Fibroblast of the aortic adventitia (primary cell): ENCODE results near the gene SLAIN1. TPM values are rescaled to one million over a fixed set of nuclear protein-coding genes. Genes with fewer than 3 reads are reported as not detected.

ENCODE experiments used
- DNase-seq: peaks from one replicate; pipeline ENCODE4 v3.0.0-alpha.2; 2010; ENCODE audit warnings: low read depth
- H3K4me3 ChIP-seq: 2 replicates; pipeline ENCODE4 v1.5.1; 2011; ENCODE audit warnings: low read depth, mild to moderate bottlenecking, control low read depth, low read length, moderate library complexity
- total RNA-seq: library from RNA; depleted of rRNA; stranded (reverse); fragments of >200 nt; gene quantifications from 2 replicates; pipeline ENCODE4 v1.2.3, GENCODE V29; 2012; ENCODE audit warnings: low replicate concordance
- TF ChIP-seq, protein P1 (sequence below): IDR thresholded peaks from 2 replicates; pipeline ENCODE4 v1.5.1; 2011; ENCODE audit warnings: mild to moderate bottlenecking, low read length, control low read depth, inconsistent platforms; ENCODE audit not compliant: insufficient read depth

SLAIN1 gene
- total RNA-seq, 1 donor, result 0.72 TPM

DNA sequence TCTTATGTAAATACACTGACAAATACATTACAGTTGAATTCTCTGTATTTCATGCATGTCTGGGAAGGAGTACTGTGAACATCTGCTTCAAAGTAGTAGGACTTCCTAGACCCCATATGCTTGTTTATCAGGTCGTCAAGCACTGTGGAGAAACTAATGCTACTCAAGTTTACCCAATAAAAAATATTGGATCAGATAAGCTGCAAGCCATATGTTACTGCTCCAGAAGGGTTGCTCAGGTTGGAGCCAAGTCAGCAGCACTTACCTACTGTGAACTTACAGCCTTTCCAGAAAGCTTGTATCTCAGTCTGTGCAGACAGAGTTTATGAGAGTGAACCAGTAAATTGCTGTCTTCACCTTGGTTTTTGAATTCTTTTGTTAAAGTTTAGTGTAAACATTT, 36.2 kb downstream of the SLAIN1 start:
- H3K4me3 ChIP-seq, result no peak overlapping the region
- no peak for DNase-seq

DNA sequence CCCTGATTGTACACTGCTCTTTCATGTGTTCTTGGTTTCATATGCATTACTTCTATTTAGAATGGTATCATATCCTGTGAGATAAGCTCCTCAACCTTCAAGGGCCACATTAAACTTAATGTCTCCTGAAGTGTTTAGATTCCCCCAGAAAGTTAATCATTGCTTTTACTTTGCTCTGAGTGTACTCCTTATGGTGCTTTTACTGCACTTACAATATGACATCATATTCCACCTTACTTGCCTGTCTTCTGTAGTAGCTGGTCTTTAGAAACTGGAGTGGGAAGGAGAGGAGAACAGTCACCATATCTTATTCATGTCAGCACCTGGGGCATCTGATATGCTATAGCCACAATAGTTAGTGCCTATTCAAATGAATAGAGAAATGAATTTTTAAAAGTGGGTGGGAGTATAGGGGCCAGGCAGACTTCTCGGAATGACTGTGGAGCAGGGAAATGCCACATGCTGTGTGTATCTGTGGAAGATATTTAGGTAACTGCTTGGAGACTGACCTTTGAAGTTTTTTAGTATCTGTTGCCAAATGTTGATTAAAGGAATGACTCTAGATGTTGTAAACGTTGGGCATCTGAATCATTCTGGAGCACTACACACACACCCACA, 40.2 kb downstream of the SLAIN1 start:
- TF ChIP-seq, protein P1, sequence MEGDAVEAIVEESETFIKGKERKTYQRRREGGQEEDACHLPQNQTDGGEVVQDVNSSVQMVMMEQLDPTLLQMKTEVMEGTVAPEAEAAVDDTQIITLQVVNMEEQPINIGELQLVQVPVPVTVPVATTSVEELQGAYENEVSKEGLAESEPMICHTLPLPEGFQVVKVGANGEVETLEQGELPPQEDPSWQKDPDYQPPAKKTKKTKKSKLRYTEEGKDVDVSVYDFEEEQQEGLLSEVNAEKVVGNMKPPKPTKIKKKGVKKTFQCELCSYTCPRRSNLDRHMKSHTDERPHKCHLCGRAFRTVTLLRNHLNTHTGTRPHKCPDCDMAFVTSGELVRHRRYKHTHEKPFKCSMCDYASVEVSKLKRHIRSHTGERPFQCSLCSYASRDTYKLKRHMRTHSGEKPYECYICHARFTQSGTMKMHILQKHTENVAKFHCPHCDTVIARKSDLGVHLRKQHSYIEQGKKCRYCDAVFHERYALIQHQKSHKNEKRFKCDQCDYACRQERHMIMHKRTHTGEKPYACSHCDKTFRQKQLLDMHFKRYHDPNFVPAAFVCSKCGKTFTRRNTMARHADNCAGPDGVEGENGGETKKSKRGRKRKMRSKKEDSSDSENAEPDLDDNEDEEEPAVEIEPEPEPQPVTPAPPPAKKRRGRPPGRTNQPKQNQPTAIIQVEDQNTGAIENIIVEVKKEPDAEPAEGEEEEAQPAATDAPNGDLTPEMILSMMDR, result no peak
- H3K4me3 ChIP-seq, result no peak overlapping the region
- DNase-seq, result no peak

More for the DNA sequence above, 36.2 kb downstream of the SLAIN1 start:
- TF ChIP-seq, protein P1, result no peak

DNA sequence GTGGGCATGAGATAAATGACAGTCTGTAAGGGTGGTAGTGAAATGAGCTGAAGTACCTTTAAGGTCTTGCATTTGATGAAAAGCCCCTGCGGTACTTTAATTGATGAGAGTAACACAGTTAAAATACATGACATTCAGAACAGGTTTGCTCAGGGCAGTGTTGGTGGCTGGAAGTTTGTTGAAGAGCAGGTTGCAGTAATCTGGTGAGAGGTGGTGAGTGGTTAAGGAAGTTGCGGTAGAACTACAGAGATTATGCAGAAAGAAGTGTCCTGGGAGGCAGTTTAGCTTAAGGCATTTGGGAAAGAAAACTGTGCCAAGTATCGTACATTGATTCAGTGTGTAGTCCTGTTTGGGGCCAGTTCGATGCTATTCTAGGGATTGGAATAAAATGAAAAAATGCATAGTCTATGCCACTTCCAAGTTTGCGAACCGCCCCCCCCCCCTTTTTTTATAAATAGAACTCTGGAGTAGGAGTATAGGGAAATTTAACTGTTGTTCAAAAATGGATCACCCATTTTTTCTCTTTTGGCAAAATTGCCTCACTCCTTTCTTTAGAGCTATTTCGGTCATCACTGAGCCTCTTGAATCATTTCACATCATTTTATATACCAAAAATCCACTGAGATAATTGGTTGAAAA, 42.7 kb downstream of the SLAIN1 start:
- no peak overlapping the region for H3K4me3 ChIP-seq
- no peak for DNase-seq
- TF ChIP-seq, protein P1, result no peak

DNA sequence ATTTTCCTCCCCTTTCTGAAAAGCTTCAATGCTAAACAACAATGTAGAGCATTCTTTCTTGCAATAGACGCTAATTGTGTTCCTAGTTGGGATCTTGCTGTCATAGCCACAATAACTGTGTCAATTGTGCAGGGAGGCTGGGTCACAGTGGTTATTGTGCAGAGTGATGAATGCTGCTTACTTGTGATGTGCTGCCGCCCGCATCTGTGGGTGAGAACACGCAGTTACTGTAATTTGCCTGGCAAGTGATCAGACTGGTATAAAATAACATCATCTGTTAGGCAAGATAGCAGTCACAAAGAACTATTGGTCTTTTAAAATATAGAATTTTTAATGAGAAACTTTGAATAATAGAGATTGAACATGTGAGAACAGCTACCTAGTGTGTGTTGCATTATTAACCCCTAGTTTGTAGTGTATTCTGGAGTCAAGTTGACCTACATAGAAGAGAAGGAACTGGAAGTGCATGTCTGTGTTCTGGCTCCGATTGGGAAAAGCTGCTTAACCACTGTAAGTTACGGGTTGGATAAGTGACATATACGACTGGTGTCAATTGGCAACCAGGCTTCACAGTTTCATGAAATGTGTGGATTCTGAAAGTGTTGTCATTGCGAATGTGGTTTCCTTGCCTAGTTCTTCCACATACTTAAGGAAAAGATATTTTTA, 43.6 kb downstream of the SLAIN1 start:
- TF ChIP-seq, protein P1, result no peak
- no peak for DNase-seq

DNA sequence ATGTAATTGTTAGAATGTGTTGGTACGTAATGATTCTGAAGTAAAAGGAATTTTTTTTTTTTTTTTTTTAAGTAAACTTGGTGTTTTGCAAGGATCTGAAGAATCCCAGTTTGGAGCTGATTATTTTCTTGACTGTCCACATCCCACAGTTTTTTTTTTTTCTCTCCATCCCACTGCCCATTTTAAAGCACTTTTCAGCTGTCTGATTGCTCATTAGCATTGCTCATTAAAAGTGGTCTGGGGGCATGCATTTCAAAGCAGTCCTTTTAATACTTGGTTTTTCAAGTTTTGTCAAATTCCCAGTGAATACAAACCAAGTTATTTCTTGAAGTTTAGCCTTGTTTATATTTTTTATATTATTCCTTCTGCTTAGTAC, 44.1 kb downstream of the SLAIN1 start:
- DNase-seq, result no peak
- TF ChIP-seq, protein P1, result no peak
- no peak overlapping the region for H3K4me3 ChIP-seq

More for the DNA sequence above, 43.6 kb downstream of the SLAIN1 start:
- H3K4me3 ChIP-seq, result no peak overlapping the region

DNA sequence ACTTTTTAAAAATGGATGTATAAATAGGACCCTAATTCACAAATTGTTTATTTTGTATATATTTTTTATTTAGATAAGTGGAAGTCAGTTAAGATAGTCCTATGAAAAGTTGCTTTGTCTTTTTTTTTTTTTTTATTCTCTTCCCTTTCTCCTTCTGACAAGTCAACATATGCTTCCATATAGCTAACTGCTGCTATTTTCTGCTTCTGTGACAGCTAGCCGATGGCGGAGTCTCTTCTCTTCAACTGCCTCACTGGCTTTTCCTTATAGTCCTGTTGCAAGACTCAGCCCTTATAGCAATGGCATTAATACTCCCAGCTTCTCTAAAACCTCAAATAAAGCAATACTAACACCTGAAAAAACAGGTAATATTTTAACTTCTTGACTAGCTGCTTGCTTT, 45.3 kb downstream of the SLAIN1 start:
- TF ChIP-seq, protein P1, result no peak
- H3K4me3 ChIP-seq, result no peak overlapping the region
- DNase-seq, result no peak
